Fibroblast of lung (primary cell): ENCODE results near the gene GPC6.

Experiments
- CTCF ChIP-seq, 2 donors: IDR thresholded peaks in 1 of 2; conservative IDR thresholded peaks in 1 of 2; 1 replicate in 1 of 2; 2 replicates in 1 of 2; pipeline ENCODE4 v1.5.1; 2011 to 2012; ENCODE audit warnings: low read length in 2 of 2, control low read depth in 1 of 2, inconsistent platforms in 1 of 2, low read depth in 1 of 2, mild to moderate bottlenecking in 1 of 2
- EZH2 ChIP-seq: IDR thresholded peaks from 2 replicates; pipeline ENCODE4 v1.5.1; 2012; ENCODE audit warnings: low read length, control low read depth, mild to moderate bottlenecking; ENCODE audit errors: missing control alignments

DNA sequence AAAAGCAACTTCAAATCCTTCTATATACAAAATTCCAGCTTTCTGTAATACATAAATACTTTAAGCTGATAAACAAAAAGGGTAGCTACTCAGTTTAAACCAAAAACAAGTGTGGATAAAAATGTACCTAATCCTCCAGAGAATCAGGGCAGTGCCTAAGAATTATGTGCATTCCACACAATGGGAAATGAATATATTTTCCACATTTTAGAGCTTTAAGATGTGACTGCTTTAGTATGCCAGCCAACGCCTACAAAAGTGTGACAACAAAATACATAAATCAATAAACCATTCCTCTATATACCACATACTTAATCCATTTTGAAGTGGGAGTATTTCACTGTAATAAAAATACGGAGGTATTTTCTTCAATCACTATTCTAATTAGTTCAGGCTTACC lies 977.6 kb downstream of the GPC6 start:
- TF ChIP-seq EZH2 (no peak), CTCF (conservative IDR thresholded peaks at IDR 0.05 in 1 of 2, IDR thresholded peaks at IDR 0.05 in 1 of 2; ENCODE audit: low read depth in 1 of 2, low read length in 2 of 2) (no peak)
